Neural cell (in vitro differentiated cells): ENCODE data around the gene SGCD. TPM values are rescaled to one million over a fixed set of nuclear protein-coding genes. Genes with fewer than 3 reads are reported as not detected.

Experiments
- H2AFZ ChIP-seq: fragments of 200-600, 300-800 bp; sonication (generic), shearing (Covaris generic); 2 replicates; pipeline ENCODE4 v1.6.0; 2014; ENCODE audit warnings: low read depth, mild to moderate bottlenecking, antibody characterized with exemption, low read length, moderate library complexity
- H3F3A ChIP-seq: fragments of 200-600 bp; shearing (Covaris generic); 2 replicates; pipeline ENCODE4 v1.6.1; 2016; ENCODE audit warnings: mild to moderate bottlenecking, moderate library complexity, mixed read lengths, antibody characterized with exemption, low read length; ENCODE audit not compliant: insufficient read depth, poor library complexity, severe bottlenecking
- H3K27ac ChIP-seq: fragments of 200-600, 300-800 bp; sonication (generic), shearing (Covaris generic); 2 replicates; pipeline ENCODE4 v1.5.1; 2014; ENCODE audit warnings: mild to moderate bottlenecking, low read length, moderate library complexity
- H3K27me3 ChIP-seq: fragments of 300-800, 200-600 bp; sonication (generic), shearing (Covaris generic); 2 replicates; pipeline ENCODE4 v1.6.0; 2014; ENCODE audit warnings: mild to moderate bottlenecking, low read depth, low read length, moderate library complexity; ENCODE audit not compliant: insufficient read depth
- H3K36me3 ChIP-seq: fragments of 300-800, 200-600 bp; sonication (generic), shearing (Covaris generic); 2 replicates; pipeline ENCODE4 v1.5.1; 2014; ENCODE audit warnings: mild to moderate bottlenecking, antibody characterized with exemption, low read length, moderate library complexity; ENCODE audit not compliant: insufficient read depth
- H3K4me2 ChIP-seq: fragments of 300-800, 200-600 bp; sonication (generic), shearing (Covaris generic); 2 replicates; pipeline ENCODE4 v1.6.0; 2014; ENCODE audit warnings: mild to moderate bottlenecking, low read length
- H3K4me3 ChIP-seq: fragments of 300-800, 200-600 bp; sonication (generic), shearing (Covaris generic); 2 replicates; pipeline ENCODE4 v1.5.1; 2014; ENCODE audit warnings: mild to moderate bottlenecking, low read length, moderate library complexity
- H3K79me2 ChIP-seq: fragments of 200-600 bp; shearing (Covaris generic); replicated peaks from 2 replicates; pipeline ENCODE4 v1.6.0; 2014; ENCODE audit warnings: mild to moderate bottlenecking, low read length, moderate library complexity; ENCODE audit not compliant: insufficient read depth
- H3K9ac ChIP-seq: fragments of 300-800, 200-600 bp; sonication (generic), shearing (Covaris generic); 2 replicates; pipeline ENCODE4 v1.6.1; 2016; ENCODE audit warnings: mild to moderate bottlenecking, low read length, mixed read lengths
- H3K9me2 ChIP-seq: fragments of 200-600 bp; shearing (Covaris generic); 2 replicates; pipeline ENCODE4 v1.6.1; 2016; ENCODE audit warnings: mild to moderate bottlenecking, low read length, mixed read lengths; ENCODE audit not compliant: insufficient read depth
- H3K9me3 ChIP-seq: fragments of 200-600, 300-800 bp; sonication (generic), shearing (Covaris generic); 2 replicates; pipeline ENCODE4 v1.6.1; 2016; ENCODE audit warnings: mild to moderate bottlenecking, mixed run types, low read length, moderate library complexity, mixed read lengths
- H4K20me1 ChIP-seq: fragments of 200-600 bp; shearing (Covaris generic); 2 replicates; pipeline ENCODE4 v1.6.1; 2016; ENCODE audit warnings: mild to moderate bottlenecking, mixed run types; ENCODE audit not compliant: insufficient read depth
- EP300 ChIP-seq: fragments of 450-650 bp; conservative IDR thresholded peaks from 2 replicates; pipeline ENCODE4 v1.6.1; 2014; ENCODE audit warnings: antibody characterized with exemption, mild to moderate bottlenecking, moderate library complexity; ENCODE audit not compliant: poor library complexity, severe bottlenecking
- EZH2 ChIP-seq: fragments of 200-600, 300-800 bp; shearing (Covaris generic), sonication (generic); IDR thresholded peaks from 2 replicates; pipeline ENCODE4 v1.6.1; 2014; ENCODE audit warnings: antibody characterized with exemption, low read length, borderline replicate concordance, mild to moderate bottlenecking; ENCODE audit not compliant: insufficient read depth, poor library complexity, severe bottlenecking
- MXI1 ChIP-seq: fragments of 450-650 bp; conservative IDR thresholded peaks from 2 replicates; pipeline ENCODE4 v1.6.1; 2014; ENCODE audit warnings: antibody characterized with exemption, mild to moderate bottlenecking; ENCODE audit not compliant: poor library complexity, severe bottlenecking
- POLR2AphosphoS5 ChIP-seq: IDR thresholded peaks from 2 replicates; pipeline ENCODE4 v1.6.1; 2012
- RAD21 ChIP-seq: fragments of 450-650 bp; conservative IDR thresholded peaks from 2 replicates; pipeline ENCODE4 v1.6.1; 2014; ENCODE audit warnings: antibody characterized with exemption, mild to moderate bottlenecking, moderate library complexity
- SMC3 ChIP-seq: fragments of 450-650 bp; conservative IDR thresholded peaks from 2 replicates; pipeline ENCODE4 v1.6.1; 2014; ENCODE audit warnings: antibody characterized with exemption, mild to moderate bottlenecking, moderate library complexity; ENCODE audit not compliant: poor library complexity
- TAF1 ChIP-seq: IDR thresholded peaks from 2 replicates; pipeline ENCODE4 v1.6.1; 2012; ENCODE audit warnings: low read depth
- polyA plus RNA-seq: library from polyadenylated mRNA; depleted of rRNA; stranded (reverse); fragments of >200 nt; gene quantifications from 2 replicates; pipeline ENCODE4 v1.2.3, GENCODE V29; 2014
- TF ChIP-seq, protein P1 (sequence below): IDR thresholded peaks from 2 replicates; pipeline ENCODE4 v1.6.1; 2012; ENCODE audit warnings: borderline replicate concordance
- TF ChIP-seq, protein P2 (sequence below): fragments of 450-650 bp; IDR thresholded peaks from 2 replicates; pipeline ENCODE4 v1.5.1; 2014; ENCODE audit warnings: antibody characterized with exemption, mild to moderate bottlenecking, moderate library complexity; ENCODE audit not compliant: poor library complexity, severe bottlenecking

Gene SGCD
- polyA plus RNA-seq, 1 donor from 2014 or later, result 3.4 TPM

DNA sequence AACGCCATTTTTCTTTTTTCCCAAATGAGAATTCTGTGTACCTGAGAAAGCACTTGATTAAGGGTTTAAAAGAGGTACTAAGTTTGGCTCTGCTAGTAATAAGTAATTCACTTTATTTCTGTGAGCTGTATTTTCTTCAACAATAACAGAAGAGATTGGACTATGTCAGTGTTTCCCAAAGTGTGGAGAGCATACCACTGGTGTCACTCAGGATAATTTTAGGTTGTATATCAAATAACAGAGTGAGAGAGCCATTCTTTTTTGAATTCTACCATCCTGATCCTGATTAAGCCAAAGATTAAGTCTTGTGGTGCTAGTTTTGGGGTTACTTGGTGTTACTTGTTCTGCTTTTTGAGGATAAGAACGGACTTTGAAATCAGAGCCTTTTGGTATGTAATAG, 380.8 kb downstream of the SGCD start:
- TF ChIP-seq, protein P1, sequence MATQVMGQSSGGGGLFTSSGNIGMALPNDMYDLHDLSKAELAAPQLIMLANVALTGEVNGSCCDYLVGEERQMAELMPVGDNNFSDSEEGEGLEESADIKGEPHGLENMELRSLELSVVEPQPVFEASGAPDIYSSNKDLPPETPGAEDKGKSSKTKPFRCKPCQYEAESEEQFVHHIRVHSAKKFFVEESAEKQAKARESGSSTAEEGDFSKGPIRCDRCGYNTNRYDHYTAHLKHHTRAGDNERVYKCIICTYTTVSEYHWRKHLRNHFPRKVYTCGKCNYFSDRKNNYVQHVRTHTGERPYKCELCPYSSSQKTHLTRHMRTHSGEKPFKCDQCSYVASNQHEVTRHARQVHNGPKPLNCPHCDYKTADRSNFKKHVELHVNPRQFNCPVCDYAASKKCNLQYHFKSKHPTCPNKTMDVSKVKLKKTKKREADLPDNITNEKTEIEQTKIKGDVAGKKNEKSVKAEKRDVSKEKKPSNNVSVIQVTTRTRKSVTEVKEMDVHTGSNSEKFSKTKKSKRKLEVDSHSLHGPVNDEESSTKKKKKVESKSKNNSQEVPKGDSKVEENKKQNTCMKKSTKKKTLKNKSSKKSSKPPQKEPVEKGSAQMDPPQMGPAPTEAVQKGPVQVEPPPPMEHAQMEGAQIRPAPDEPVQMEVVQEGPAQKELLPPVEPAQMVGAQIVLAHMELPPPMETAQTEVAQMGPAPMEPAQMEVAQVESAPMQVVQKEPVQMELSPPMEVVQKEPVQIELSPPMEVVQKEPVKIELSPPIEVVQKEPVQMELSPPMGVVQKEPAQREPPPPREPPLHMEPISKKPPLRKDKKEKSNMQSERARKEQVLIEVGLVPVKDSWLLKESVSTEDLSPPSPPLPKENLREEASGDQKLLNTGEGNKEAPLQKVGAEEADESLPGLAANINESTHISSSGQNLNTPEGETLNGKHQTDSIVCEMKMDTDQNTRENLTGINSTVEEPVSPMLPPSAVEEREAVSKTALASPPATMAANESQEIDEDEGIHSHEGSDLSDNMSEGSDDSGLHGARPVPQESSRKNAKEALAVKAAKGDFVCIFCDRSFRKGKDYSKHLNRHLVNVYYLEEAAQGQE, result no peak
- no peak for TF ChIP-seq POLR2AphosphoS5
- no peak for TF ChIP-seq SMC3
- no peak for TF ChIP-seq EP300
- TF ChIP-seq RAD21, result no peak
- TF ChIP-seq TAF1, result no peak
- TF ChIP-seq, protein P2, sequence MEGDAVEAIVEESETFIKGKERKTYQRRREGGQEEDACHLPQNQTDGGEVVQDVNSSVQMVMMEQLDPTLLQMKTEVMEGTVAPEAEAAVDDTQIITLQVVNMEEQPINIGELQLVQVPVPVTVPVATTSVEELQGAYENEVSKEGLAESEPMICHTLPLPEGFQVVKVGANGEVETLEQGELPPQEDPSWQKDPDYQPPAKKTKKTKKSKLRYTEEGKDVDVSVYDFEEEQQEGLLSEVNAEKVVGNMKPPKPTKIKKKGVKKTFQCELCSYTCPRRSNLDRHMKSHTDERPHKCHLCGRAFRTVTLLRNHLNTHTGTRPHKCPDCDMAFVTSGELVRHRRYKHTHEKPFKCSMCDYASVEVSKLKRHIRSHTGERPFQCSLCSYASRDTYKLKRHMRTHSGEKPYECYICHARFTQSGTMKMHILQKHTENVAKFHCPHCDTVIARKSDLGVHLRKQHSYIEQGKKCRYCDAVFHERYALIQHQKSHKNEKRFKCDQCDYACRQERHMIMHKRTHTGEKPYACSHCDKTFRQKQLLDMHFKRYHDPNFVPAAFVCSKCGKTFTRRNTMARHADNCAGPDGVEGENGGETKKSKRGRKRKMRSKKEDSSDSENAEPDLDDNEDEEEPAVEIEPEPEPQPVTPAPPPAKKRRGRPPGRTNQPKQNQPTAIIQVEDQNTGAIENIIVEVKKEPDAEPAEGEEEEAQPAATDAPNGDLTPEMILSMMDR, result no peak
- H3K27ac ChIP-seq, result no peak overlapping the region
- no peak overlapping the region for H3K4me2 ChIP-seq

DNA sequence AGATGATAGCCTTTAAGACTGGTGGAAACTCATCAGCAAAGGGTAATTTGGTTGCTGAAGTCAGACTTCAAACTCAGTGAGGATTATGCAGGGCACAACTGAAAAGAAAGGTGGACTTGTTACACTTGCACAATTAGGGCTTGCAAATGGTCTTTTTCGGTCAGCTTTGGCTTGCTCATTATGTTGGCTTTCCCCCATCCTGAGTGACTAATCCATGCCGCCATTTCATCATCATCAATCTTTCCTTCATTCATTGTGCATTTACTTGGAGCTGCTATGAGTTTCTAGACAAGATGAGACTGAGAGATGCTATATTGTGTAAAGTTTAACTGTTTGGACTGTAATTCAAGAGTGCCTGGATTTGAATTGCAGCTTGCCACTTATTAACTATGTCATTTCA, 388.3 kb downstream of the SGCD start:
- H3K36me3 ChIP-seq, result no peaks in the 10 kb centered on the region
- no peaks in the 10 kb centered on the region for H3K27me3 ChIP-seq
- no peak overlapping the region for H3K9ac ChIP-seq
- H3K4me3 ChIP-seq, result no peak overlapping the region
- H3K79me2 ChIP-seq, result no peaks in the 10 kb centered on the region
- H2AFZ ChIP-seq, result no peak overlapping the region
- no peaks in the 10 kb centered on the region for H3F3A ChIP-seq
- no peaks in the 10 kb centered on the region for H4K20me1 ChIP-seq
- H3K9me2 ChIP-seq, result no peaks in the 10 kb centered on the region
- H3K4me2 ChIP-seq, result no peak overlapping the region
- no peaks in the 10 kb centered on the region for H3K9me3 ChIP-seq
- no peak for TF ChIP-seq RAD21
- TF ChIP-seq EP300, result no peak
- no peak for TF ChIP-seq POLR2AphosphoS5
- TF ChIP-seq, protein P2, result no peak
- TF ChIP-seq SMC3, result no peak
- TF ChIP-seq MXI1, result no peak
- no peak for TF ChIP-seq EZH2
- no peak for TF ChIP-seq TAF1
- TF ChIP-seq, protein P1, result no peak
- no peak overlapping the region for H3K27ac ChIP-seq

More for the DNA sequence above, 380.8 kb downstream of the SGCD start:
- no peaks in the 10 kb centered on the region for H3F3A ChIP-seq
- no peaks in the 10 kb centered on the region for H4K20me1 ChIP-seq
- H3K9me3 ChIP-seq, result no peaks in the 10 kb centered on the region
- no peaks in the 10 kb centered on the region for H3K36me3 ChIP-seq
- H3K4me3 ChIP-seq, result no peak overlapping the region
- no peak overlapping the region for H3K9ac ChIP-seq
- no peaks in the 10 kb centered on the region for H3K79me2 ChIP-seq
- H3K27me3 ChIP-seq, result no peaks in the 10 kb centered on the region
- H3K9me2 ChIP-seq, result no peaks in the 10 kb centered on the region
- H2AFZ ChIP-seq, result no peak overlapping the region
